MM.1S (cell line): ENCODE data around the gene ATXN10.

Experiments
- DNase-seq: peaks from one replicate; pipeline ENCODE4 v3.0.0-alpha.2; 2015
- H2AFZ ChIP-seq: fragments of 300-600 bp; sonication (generic); 2 replicates; pipeline ENCODE4 v1.6.0; 2016; ENCODE audit warnings: antibody characterized with exemption, low read length
- H3F3A ChIP-seq: fragments of 300-600 bp; sonication (generic); 2 replicates; pipeline ENCODE4 v1.6.1; 2016; ENCODE audit warnings: mild to moderate bottlenecking, antibody characterized with exemption, low read length, moderate library complexity, mixed read lengths; ENCODE audit not compliant: insufficient read depth
- H3K27ac ChIP-seq: fragments of 300-600 bp; sonication (generic); 2 replicates; pipeline ENCODE4 v1.5.1; 2016; ENCODE audit warnings: mild to moderate bottlenecking, low read length
- H3K27me3 ChIP-seq: fragments of 300-600 bp; sonication (generic); replicated peaks from 2 replicates; pipeline ENCODE4 v1.6.0; 2016; ENCODE audit warnings: low read length; ENCODE audit not compliant: insufficient read depth
- H3K36me3 ChIP-seq: fragments of 300-600 bp; sonication (generic); replicated peaks from 2 replicates; pipeline ENCODE4 v1.6.1; 2016; ENCODE audit warnings: mild to moderate bottlenecking, low read length, mixed read lengths; ENCODE audit not compliant: insufficient read depth
- H3K4me1 ChIP-seq: fragments of 300-600 bp; sonication (generic); 2 replicates; pipeline ENCODE4 v1.6.1; 2016; ENCODE audit warnings: low read length, mixed read lengths
- H3K4me2 ChIP-seq: fragments of 300-600 bp; sonication (generic); 2 replicates; pipeline ENCODE4 v1.6.0; 2016; ENCODE audit warnings: low read depth, low read length
- H3K4me3 ChIP-seq: fragments of 300-600 bp; sonication (generic); 2 replicates; pipeline ENCODE4 v1.5.1; 2016; ENCODE audit warnings: low read length, mixed read lengths
- H3K79me2 ChIP-seq: fragments of 300-600 bp; sonication (generic); 2 replicates; pipeline ENCODE4 v1.6.1; 2016; ENCODE audit warnings: mixed run types, low read length, mixed read lengths
- H3K9ac ChIP-seq: fragments of 300-600 bp; sonication (generic); 2 replicates; pipeline ENCODE4 v1.6.1; 2016; ENCODE audit warnings: low read length, mixed read lengths
- H3K9me2 ChIP-seq: fragments of 300-600 bp; sonication (generic); replicated peaks from 2 replicates; pipeline ENCODE4 v1.6.1; 2016; ENCODE audit warnings: mild to moderate bottlenecking, low read length, mixed read lengths; ENCODE audit not compliant: insufficient read depth
- H3K9me3 ChIP-seq: fragments of 300-600 bp; sonication (generic); replicated peaks from 2 replicates; pipeline ENCODE4 v1.6.1; 2016; ENCODE audit warnings: mild to moderate bottlenecking, low read length, mixed read lengths; ENCODE audit not compliant: insufficient read depth
- H4K20me1 ChIP-seq: fragments of 300-600 bp; sonication (generic); 2 replicates; pipeline ENCODE4 v1.6.1; 2016; ENCODE audit warnings: mild to moderate bottlenecking, low read length, moderate library complexity, mixed read lengths; ENCODE audit not compliant: insufficient read depth
- EZH2 ChIP-seq: fragments of 300-600 bp; sonication (generic); optimal IDR thresholded peaks from 2 replicates; pipeline ENCODE3; 2017; ENCODE audit warnings: low read depth, mild to moderate bottlenecking, antibody characterized with exemption, low read length, mixed read lengths
- EZH2phosphoT487 ChIP-seq: fragments of 300-600 bp; sonication (generic); IDR thresholded peaks from 2 replicates; pipeline ENCODE4 v1.6.1; 2018; ENCODE audit warnings: antibody characterized with exemption, low read length
- TF ChIP-seq, protein P1 (sequence below): fragments of 300-600 bp; sonication (generic); IDR thresholded peaks from 2 replicates; pipeline ENCODE4 v1.5.1; 2016; ENCODE audit warnings: antibody characterized with exemption, low read length, mixed read lengths

The ATXN10 gene

DNA sequence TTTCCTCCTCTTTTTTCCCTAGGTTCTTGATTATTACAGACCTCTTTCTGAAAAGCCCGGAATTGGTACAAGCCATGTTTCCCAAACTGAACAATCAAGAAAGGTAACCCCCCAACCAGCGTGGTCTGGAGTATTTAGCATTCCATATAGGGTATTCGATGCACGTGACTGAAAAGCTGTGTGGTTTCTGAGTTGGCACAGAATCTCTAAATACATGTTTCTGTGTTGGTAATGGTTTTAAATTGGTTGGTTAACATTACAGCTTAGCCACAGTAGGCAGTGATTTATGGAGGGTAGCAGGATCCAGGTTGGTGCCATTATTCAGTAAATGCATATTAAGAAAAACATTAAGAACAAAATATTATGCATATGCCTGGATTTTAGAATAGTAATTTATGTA is 46.8 kb downstream of the ATXN10 start:
- H3K79me2 ChIP-seq = no peaks in the 10 kb centered on the region

DNA sequence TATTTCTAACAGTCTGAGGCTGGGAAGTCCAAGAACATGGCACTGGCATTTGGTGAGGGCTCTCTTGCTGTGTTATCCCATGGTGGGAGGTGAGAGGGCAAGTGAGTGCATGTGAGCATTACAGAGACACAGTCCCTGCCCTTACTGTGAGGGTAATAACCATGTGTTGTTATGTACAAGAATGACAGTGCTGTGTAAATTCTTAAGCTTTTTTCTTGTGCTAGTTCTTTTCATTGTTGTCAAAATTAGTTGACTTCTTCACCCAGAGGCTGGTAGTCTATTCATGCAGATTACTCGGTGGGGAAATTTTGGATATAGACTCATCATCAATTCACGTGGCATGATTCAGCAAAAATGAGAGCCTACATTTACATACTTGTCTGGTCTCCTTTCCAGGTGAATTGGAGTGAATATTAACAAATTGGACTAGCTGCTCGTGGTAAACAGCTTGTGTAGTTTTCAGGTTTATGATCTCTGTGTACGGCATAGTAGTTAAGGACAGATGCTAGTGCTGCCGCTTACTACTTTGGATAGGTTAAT is 49.3 kb downstream of the ATXN10 start:
- Histone ChIP-seq H3K4me1 (peaks cover 3% of the 10 kb centered on the region; the same call in 1 of the 2 replicates), H3K9ac (no peak overlapping the region), H3K9me2 (no peaks in the 10 kb centered on the region), H4K20me1 (no peaks in the 10 kb centered on the region), H3K27ac (no peak overlapping the region), H3K4me2 (no peak overlapping the region), H3K27me3 (no peaks in the 10 kb centered on the region), H3F3A (no peaks in the 10 kb centered on the region), H3K9me3 (no peaks in the 10 kb centered on the region), H3K36me3 (peaks cover 3% of the 10 kb centered on the region; the same call in 1 of the 2 replicates), H3K4me3 (no peak overlapping the region), H2AFZ (no peak overlapping the region), H3K79me2 (peaks cover 17% of the 10 kb centered on the region)
- no peak for DNase-seq
- TF ChIP-seq EZH2phosphoT487 (no peak), EZH2 (no peak)
- TF ChIP-seq, protein P1, sequence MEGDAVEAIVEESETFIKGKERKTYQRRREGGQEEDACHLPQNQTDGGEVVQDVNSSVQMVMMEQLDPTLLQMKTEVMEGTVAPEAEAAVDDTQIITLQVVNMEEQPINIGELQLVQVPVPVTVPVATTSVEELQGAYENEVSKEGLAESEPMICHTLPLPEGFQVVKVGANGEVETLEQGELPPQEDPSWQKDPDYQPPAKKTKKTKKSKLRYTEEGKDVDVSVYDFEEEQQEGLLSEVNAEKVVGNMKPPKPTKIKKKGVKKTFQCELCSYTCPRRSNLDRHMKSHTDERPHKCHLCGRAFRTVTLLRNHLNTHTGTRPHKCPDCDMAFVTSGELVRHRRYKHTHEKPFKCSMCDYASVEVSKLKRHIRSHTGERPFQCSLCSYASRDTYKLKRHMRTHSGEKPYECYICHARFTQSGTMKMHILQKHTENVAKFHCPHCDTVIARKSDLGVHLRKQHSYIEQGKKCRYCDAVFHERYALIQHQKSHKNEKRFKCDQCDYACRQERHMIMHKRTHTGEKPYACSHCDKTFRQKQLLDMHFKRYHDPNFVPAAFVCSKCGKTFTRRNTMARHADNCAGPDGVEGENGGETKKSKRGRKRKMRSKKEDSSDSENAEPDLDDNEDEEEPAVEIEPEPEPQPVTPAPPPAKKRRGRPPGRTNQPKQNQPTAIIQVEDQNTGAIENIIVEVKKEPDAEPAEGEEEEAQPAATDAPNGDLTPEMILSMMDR = no peak

More for the DNA sequence above, 46.8 kb downstream of the ATXN10 start:
- Histone ChIP-seq H3K9ac (no peak overlapping the region), H3F3A (no peaks in the 10 kb centered on the region), H3K4me2 (no peak overlapping the region), H4K20me1 (no peaks in the 10 kb centered on the region), H3K27me3 (no peaks in the 10 kb centered on the region), H2AFZ (no peak overlapping the region), H3K4me1 (peaks cover 3% of the 10 kb centered on the region; the same call in 1 of the 2 replicates), H3K4me3 (no peak overlapping the region), H3K9me2 (no peaks in the 10 kb centered on the region), H3K9me3 (no peaks in the 10 kb centered on the region), H3K27ac (no peak overlapping the region), H3K36me3 (peaks cover 3% of the 10 kb centered on the region; the same call in 1 of the 2 replicates)
- no peak for TF ChIP-seq EZH2
- TF ChIP-seq, protein P1 = no peak
- DNase-seq = no peak

DNA sequence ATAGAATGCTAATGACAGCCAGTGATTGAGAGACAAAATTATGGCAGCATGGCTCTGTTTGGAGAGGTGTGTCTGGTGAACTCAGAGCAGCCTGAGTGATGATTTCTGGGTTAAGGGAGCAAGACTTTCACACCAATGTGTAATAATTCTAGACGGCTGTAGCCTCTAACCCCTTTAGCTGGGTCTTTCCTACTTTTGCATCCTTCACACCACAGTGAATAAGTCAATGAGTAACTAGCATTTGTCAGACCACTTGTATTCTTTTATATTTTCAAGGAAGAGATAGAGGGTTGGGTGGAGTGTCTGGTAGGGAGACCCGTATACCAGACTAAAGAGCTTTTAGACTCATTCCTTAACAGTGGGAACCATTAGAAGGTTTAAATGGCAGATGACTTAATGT is 50.4 kb downstream of the ATXN10 start:
- peaks cover 3% of the 10 kb centered on the region; the same call in 1 of the 2 replicates for H3K36me3 ChIP-seq
- H3K9me2 ChIP-seq = no peaks in the 10 kb centered on the region
- H3K27me3 ChIP-seq = no peaks in the 10 kb centered on the region
- TF ChIP-seq, protein P1 = no peak
- TF ChIP-seq EZH2 = no peak
- TF ChIP-seq EZH2phosphoT487 = no peak
- no peaks in the 10 kb centered on the region for H4K20me1 ChIP-seq
- H3K4me1 ChIP-seq = peaks cover 3% of the 10 kb centered on the region; the same call in 1 of the 2 replicates
- H3K27ac ChIP-seq = no peak overlapping the region
- peaks cover 28% of the 10 kb centered on the region for H3K79me2 ChIP-seq
- no peaks in the 10 kb centered on the region for H3F3A ChIP-seq
- no peaks in the 10 kb centered on the region for H3K9me3 ChIP-seq
- no peak overlapping the region for H3K4me2 ChIP-seq
- H2AFZ ChIP-seq = no peak overlapping the region
- no peak overlapping the region for H3K4me3 ChIP-seq
- no peak for DNase-seq
- H3K9ac ChIP-seq = no peak overlapping the region
